ENCODE measurements around the gene ADCY1.

Gene ADCY1

GRCh38 chr7:45617166-45617565 lies 43.0 kb downstream of the ADCY1 start:
- no peak for TF ChIP-seq CTCF (IDR thresholded peaks at IDR 0.05; ENCODE audit: borderline replicate concordance, control extremely low read depth, extremely low read depth, insufficient read depth, missing control alignments)
- in situ Hi-C loops (cut with MboI; ENCODE audit: low sequenced_read_pairs, unreplicated experiment) = no loop called here
- peak; percentile 1 for DNase-seq (ENCODE audit: low spot score)

GRCh38 chr7:45622058-45622457 lies 47.9 kb downstream of the ADCY1 start:
- TF ChIP-seq CTCF (IDR thresholded peaks at IDR 0.05; ENCODE audit: borderline replicate concordance, control extremely low read depth, extremely low read depth, insufficient read depth, missing control alignments) = no peak
- no peak for DNase-seq (ENCODE audit: low spot score)
- in situ Hi-C loops (cut with MboI; ENCODE audit: low sequenced_read_pairs, unreplicated experiment) = no loop called here

- TF ChIP-seq CTCF (IDR thresholded peaks at IDR 0.05; ENCODE audit: borderline replicate concordance, control extremely low read depth, extremely low read depth, insufficient read depth, missing control alignments) = no peak
- in situ Hi-C loops (cut with MboI; ENCODE audit: low sequenced_read_pairs, unreplicated experiment) = no loop called here
- no peak for DNase-seq (ENCODE audit: low spot score)
Measured at GRCh38 chr7:45623157-45623556, 49.0 kb downstream of the ADCY1 start.

GRCh38 chr7:45623740-45624391 lies 49.7 kb downstream of the ADCY1 start:
- DNase-seq (ENCODE audit: low spot score) = peak; percentile 2
- TF ChIP-seq CTCF (IDR thresholded peaks at IDR 0.05; ENCODE audit: borderline replicate concordance, control extremely low read depth, extremely low read depth, insufficient read depth, missing control alignments) = no peak
- in situ Hi-C loops (cut with MboI; ENCODE audit: low sequenced_read_pairs, unreplicated experiment) = no loop called here

GRCh38 chr7:45624392-45624760 lies 50.2 kb downstream of the ADCY1 start:
- in situ Hi-C loops (cut with MboI; ENCODE audit: low sequenced_read_pairs, unreplicated experiment) = no loop called here
- DNase-seq (ENCODE audit: low spot score) = peak; percentile 2
- no peak for TF ChIP-seq CTCF (IDR thresholded peaks at IDR 0.05; ENCODE audit: borderline replicate concordance, control extremely low read depth, extremely low read depth, insufficient read depth, missing control alignments)

GRCh38 chr7:45625067-45625466 lies 50.9 kb downstream of the ADCY1 start:
- DNase-seq (ENCODE audit: low spot score) = peak; percentile 1
- in situ Hi-C loops (cut with MboI; ENCODE audit: low sequenced_read_pairs, unreplicated experiment) = no loop called here

More at GRCh38 chr7:45625067-45625466, 50.9 kb downstream of the ADCY1 start:
- no peak for TF ChIP-seq CTCF (IDR thresholded peaks at IDR 0.05; ENCODE audit: borderline replicate concordance, control extremely low read depth, extremely low read depth, insufficient read depth, missing control alignments)
